H1 (cell line): ENCODE data around the gene PLA2G4E. TPM values are rescaled to one million over a fixed set of nuclear protein-coding genes. Genes with fewer than 3 reads are reported as not detected.

Source experiments
- CTCF ChIA-PET: fragments of 300-600 bp; sonication (Branson Sonifier 250); formaldehyde crosslinking; loops from one replicate; lab custom pipeline; 2021; ENCODE audit not compliant: partially characterized antibody; lab: Charles Lee
- POLR2A ChIA-PET: fragments of 300-600 bp; sonication (Branson Sonifier 250); formaldehyde crosslinking; loops from one replicate; lab custom pipeline; 2021; ENCODE audit warnings: inconsistent platforms; ENCODE audit not compliant: partially characterized antibody; lab: Charles Lee
- DNase-seq, 2 experiments: peaks; one replicate each; pipeline versions ENCODE4 v3.0.0 to v3.0.0-alpha.2; 2010 to 2022; ENCODE audit warnings: low spot score in 2 of 2, low read depth in 1 of 2, mixed read lengths in 1 of 2
- FAIRE-seq: peaks from 2 replicates; lab custom pipeline; 2011; peaks lifted over from hg19 to GRCh38; lab: Jason Lieb, UNC
- H2AFZ ChIP-seq: 2 replicates; pipeline ENCODE4 v1.8.1; 2012; ENCODE audit warnings: low read length, inconsistent platforms
- H2AK5ac ChIP-seq: 2 replicates; pipeline ENCODE4 v1.6.1; 2013; ENCODE audit warnings: low read depth, low read length
- H2BK120ac ChIP-seq: replicated peaks from 2 replicates; pipeline ENCODE3; 2013; ENCODE audit warnings: low read depth, low read length, inconsistent platforms
- H2BK12ac ChIP-seq: 2 replicates; pipeline ENCODE4 v1.6.1; 2013; ENCODE audit warnings: low read depth, low read length
- H2BK15ac ChIP-seq: 2 replicates; pipeline ENCODE4 v1.6.1; 2013; ENCODE audit warnings: low read length
- H2BK20ac ChIP-seq: 2 replicates; pipeline ENCODE4 v1.6.1; 2013; ENCODE audit warnings: low read length
- H2BK5ac ChIP-seq: 2 replicates; pipeline ENCODE4 v1.6.1; 2013; ENCODE audit warnings: low read depth, low read length
- H3K14ac ChIP-seq: 2 replicates; pipeline ENCODE4 v1.6.1; 2013; ENCODE audit warnings: inconsistent platforms; ENCODE audit not compliant: insufficient read length
- H3K18ac ChIP-seq: 2 replicates; pipeline ENCODE4 v1.6.1; 2013; ENCODE audit warnings: low read length; ENCODE audit errors: extremely low read depth
- H3K23ac ChIP-seq: 2 replicates; pipeline ENCODE4 v1.6.1; 2013; ENCODE audit warnings: inconsistent platforms; ENCODE audit not compliant: insufficient read length
- H3K23me2 ChIP-seq: 2 replicates; pipeline ENCODE4 v1.6.1; 2013; ENCODE audit warnings: low read depth, low read length
- H3K27ac ChIP-seq: 2 replicates; pipeline ENCODE4 v1.6.1; 2011; ENCODE audit warnings: low read depth, low read length, inconsistent platforms
- H3K27me3 ChIP-seq, 4 experiments: replicated peaks in 1 of 4; 1 replicate in 1 of 4; 2 replicates in 3 of 4; pipeline versions ENCODE4 v1.6.1 to v1.8.1; 2011 to 2013; ENCODE audit warnings: low read length in 3 of 4, mild to moderate bottlenecking in 3 of 4, inconsistent platforms in 2 of 4, mixed read lengths in 2 of 4, moderate library complexity in 1 of 4; ENCODE audit not compliant: control insufficient read depth in 3 of 4, insufficient read depth in 3 of 4; ENCODE audit errors: extremely low read depth in 1 of 4
- H3K36me3 ChIP-seq, 4 experiments: 2 replicates each; pipeline versions ENCODE4 v1.6.1 to v1.8.1; 2011 to 2013; ENCODE audit warnings: mild to moderate bottlenecking in 4 of 4, low read length in 3 of 4, moderate library complexity in 2 of 4, control low read depth in 1 of 4, inconsistent platforms in 1 of 4; ENCODE audit not compliant: insufficient read depth in 4 of 4, control insufficient read depth in 2 of 4
- H3K4ac ChIP-seq: replicated peaks from 2 replicates; pipeline ENCODE3; 2013; ENCODE audit warnings: low read length, low read depth, mixed read lengths, inconsistent platforms; ENCODE audit not compliant: insufficient read length
- H3K4me1 ChIP-seq, 4 experiments: replicated peaks in 1 of 4; 1 replicate in 1 of 4; 2 replicates in 3 of 4; pipeline versions ENCODE4 v1.6.1 to v1.8.1; 2011 to 2013; ENCODE audit warnings: low read length in 3 of 4, inconsistent platforms in 2 of 4, mixed read lengths in 1 of 4; ENCODE audit not compliant: insufficient read depth in 4 of 4, control insufficient read depth in 3 of 4
- H3K4me2 ChIP-seq, 2 experiments: 2 replicates each; pipeline versions ENCODE4 v1.6.1 to v1.8.1; 2011 to 2013; ENCODE audit warnings: low read depth in 2 of 2, low read length in 2 of 2, control low read depth in 1 of 2, inconsistent platforms in 1 of 2, mild to moderate bottlenecking in 1 of 2; ENCODE audit not compliant: insufficient read depth in 1 of 2
- H3K4me3 ChIP-seq, 4 experiments: fragments of 200-600, 300-600 bp in 1 of 4; sonication (generic), shearing (Covaris generic), sonication (Bioruptor Twin) in 1 of 4; 2 replicates each; pipeline versions ENCODE4 v1.5.1 to v1.8.1; 2011 to 2016; ENCODE audit warnings: low read length in 4 of 4, low read depth in 3 of 4, control low read depth in 2 of 4, inconsistent platforms in 2 of 4, mild to moderate bottlenecking in 2 of 4, mixed read lengths in 1 of 4, moderate library complexity in 1 of 4; ENCODE audit not compliant: insufficient read depth in 2 of 4; ENCODE audit errors: extremely low read depth in 1 of 4
- H3K56ac ChIP-seq: replicated peaks from 2 replicates; pipeline ENCODE3; 2013; ENCODE audit warnings: low read depth, mild to moderate bottlenecking, mixed read lengths, low read length, inconsistent platforms; ENCODE audit not compliant: insufficient read length
- H3K79me1 ChIP-seq: 2 replicates; pipeline ENCODE4 v1.6.1; 2013; ENCODE audit warnings: low read depth, low read length, control low read depth
- H3K79me2 ChIP-seq, 2 experiments: 2 replicates each; pipeline versions ENCODE4 v1.6.1 to v1.8.1; 2012 to 2013; ENCODE audit warnings: low read length in 2 of 2, mild to moderate bottlenecking in 2 of 2, inconsistent platforms in 1 of 2; ENCODE audit not compliant: insufficient read depth in 2 of 2, control insufficient read depth in 1 of 2
- H3K9ac ChIP-seq, 4 experiments: replicated peaks in 1 of 4; 1 replicate in 1 of 4; 2 replicates in 3 of 4; pipeline versions ENCODE4 v1.6.1 to v1.8.1; 2011 to 2013; ENCODE audit warnings: low read depth in 3 of 4, low read length in 3 of 4, control low read depth in 2 of 4, mild to moderate bottlenecking in 2 of 4, moderate library complexity in 2 of 4, inconsistent platforms in 1 of 4; ENCODE audit errors: extremely low read depth in 1 of 4
- H3K9me3 ChIP-seq, 2 experiments: 2 replicates each; pipeline versions ENCODE4 v1.6.1 to v1.8.1; 2012 to 2013; ENCODE audit warnings: mild to moderate bottlenecking in 2 of 2, moderate library complexity in 2 of 2, control low read depth in 1 of 2, inconsistent platforms in 1 of 2, low read depth in 1 of 2, low read length in 1 of 2, mixed read lengths in 1 of 2; ENCODE audit not compliant: insufficient read depth in 2 of 2
- H4K20me1 ChIP-seq, 2 experiments: replicated peaks in 1 of 2; 2 replicates each; pipeline versions ENCODE3 to v1.8.1; 2011 to 2013; ENCODE audit warnings: inconsistent platforms in 2 of 2, low read length in 2 of 2, mild to moderate bottlenecking in 1 of 2; ENCODE audit not compliant: insufficient read depth in 2 of 2, control insufficient read depth in 1 of 2
- H4K5ac ChIP-seq: 2 replicates; pipeline ENCODE4 v1.6.1; 2013; ENCODE audit warnings: low read length, low read depth, mixed read lengths, inconsistent platforms; ENCODE audit not compliant: insufficient read length
- H4K8ac ChIP-seq: 2 replicates; pipeline ENCODE4 v1.8.0; 2013; ENCODE audit warnings: mild to moderate bottlenecking, moderate library complexity, low read length, inconsistent platforms; ENCODE audit not compliant: insufficient read depth; ENCODE audit errors: extremely low read depth
- H4K91ac ChIP-seq: replicated peaks from 2 replicates; pipeline ENCODE3; 2013; ENCODE audit warnings: low read length, mixed read lengths, inconsistent platforms; ENCODE audit not compliant: insufficient read length
- GABPA ChIP-seq: IDR thresholded peaks from 2 replicates; pipeline ENCODE4 v1.6.1; 2011; ENCODE audit warnings: mild to moderate bottlenecking, low read length, moderate library complexity, borderline replicate concordance; ENCODE audit not compliant: insufficient read depth
- KDM5A ChIP-seq: fragments of 200-600 bp; IDR thresholded peaks from 2 replicates; pipeline ENCODE4 v1.7.1; 2012; ENCODE audit warnings: mild to moderate bottlenecking, low read length, inconsistent platforms, mixed read lengths
- RFX5 ChIP-seq: IDR thresholded peaks from 2 replicates; pipeline ENCODE4 v1.6.1; 2011; ENCODE audit warnings: low read depth, low read length, improper control_type of control experiment, borderline replicate concordance
- SIN3A ChIP-seq, 2 experiments: IDR thresholded peaks in 1 of 2; conservative IDR thresholded peaks in 1 of 2; 2 replicates each; pipeline ENCODE4 v1.6.1; 2011 to 2012; ENCODE audit warnings: low read length in 2 of 2, improper control_type of control experiment in 1 of 2, low read depth in 1 of 2, mild to moderate bottlenecking in 1 of 2
- TBP ChIP-seq: IDR thresholded peaks from 2 replicates; pipeline ENCODE4 v1.6.1; 2011; ENCODE audit warnings: low read depth, low read length, improper control_type of control experiment
- WGBS, 2 experiments: shearing (Covaris generic) in 1 of 2; methylation state at CpG; one replicate each; pipeline versions ENCODE4 v1.1.6 to v1.1.7; 2013 to 2015; ENCODE audit warnings: low lambda C conversion rate in 2 of 2, mixed read lengths in 2 of 2, inconsistent platforms in 1 of 2, low coverage in 1 of 2, missing lambda C conversion rate in 1 of 2; ENCODE audit not compliant: insufficient replicate concordance in 2 of 2, insufficient coverage in 1 of 2, insufficient read length in 1 of 2; ENCODE audit errors: extremely low coverage in 1 of 2, missing lambda C conversion rate in 1 of 2; 5-methylcytosine and 5-hydroxymethylcytosine counted together
- polyA plus RNA-seq, 7 experiments: library from polyadenylated mRNA; depleted of rRNA in 3 of 7; stranded (reverse) in 5 of 7; unstranded in 2 of 7; fragments of >200 nt in 5 of 7; fragments of 200-250 nt in 2 of 7; gene quantifications; 1 replicate in 5 of 7; 2 replicates in 1 of 7; 4 replicates in 1 of 7; pipeline versions ENCODE4 v1.2.1 to v1.2.3, GENCODE V29; 2011 to 2013; ENCODE audit warnings: missing spikeins in 2 of 7, mixed read lengths in 2 of 7
- total RNA-seq: library from RNA; stranded (reverse); fragmentation: NEBNext Ultra II Directional; extraction: Animal tissue kit (Norgen Biotek cat#: 25700); gene quantifications from 2 replicates; pipeline ENCODE4 v1.2.1, GENCODE V29; 2021

PLA2G4E gene
- total and polyA plus RNA-seq, 2 of the 8 experiments (the other 6 are each of a cell fraction or from before 2014, with no cell fraction given): 0.03 TPM; not detected in 1

DNA sequence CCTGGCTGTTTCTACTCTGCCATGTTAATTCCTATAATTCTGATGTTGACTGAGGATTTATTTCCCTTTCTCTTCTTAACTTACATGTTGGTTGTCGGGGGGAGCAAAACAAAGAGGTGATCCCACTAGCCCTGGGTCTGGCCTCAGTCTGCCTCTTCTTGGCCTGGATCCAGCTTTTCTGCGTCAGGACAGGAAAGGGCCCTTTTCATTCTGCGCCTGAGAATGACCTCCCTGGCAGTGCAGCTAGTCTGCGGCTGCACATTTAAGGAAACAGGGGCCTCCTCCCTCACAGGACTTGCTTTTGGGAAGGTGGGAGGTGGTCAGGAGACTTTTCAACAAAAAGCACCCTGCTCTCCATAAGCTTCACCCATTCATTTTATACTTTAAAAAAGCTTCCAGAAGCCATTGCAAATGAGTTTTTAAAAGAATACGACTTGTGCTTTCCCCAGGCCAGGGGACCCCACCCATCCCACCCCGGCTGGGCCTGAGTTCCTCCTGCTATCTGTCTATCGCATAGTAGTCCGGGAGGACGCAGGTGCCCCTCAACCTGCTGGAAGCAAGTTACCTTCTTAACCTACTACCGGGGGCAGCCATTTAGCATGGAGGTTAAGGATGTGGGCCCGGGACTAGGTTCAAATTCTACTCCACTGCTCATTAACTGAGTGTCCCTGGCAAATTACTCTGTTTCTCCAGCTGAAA lies 27.2 kb downstream of the PLA2G4E start:
- Histone ChIP-seq H2BK15ac (no peak overlapping the region), H4K20me1 (no peaks in the 10 kb centered on the region), H2BK5ac (no peak overlapping the region), H3K27me3 (no peaks in the 10 kb centered on the region), H3K9ac (no peak overlapping the region), H3K23me2 (no peaks in the 10 kb centered on the region), H3K4me1 (peaks cover 0 to 5% (median 1%) of the 10 kb centered on the region in 4 experiments; a peak in 4 of 7 replicates), H2BK120ac (no peak overlapping the region), H3K79me1 (no peaks in the 10 kb centered on the region), H3K4me3 (no peak overlapping the region), H3K14ac (no peak overlapping the region), H3K56ac (no peak overlapping the region), H4K5ac (no peak overlapping the region), H3K9me3 (no peaks in the 10 kb centered on the region), H3K27ac (no peak overlapping the region), H4K91ac (no peak overlapping the region), H3K23ac (no peak overlapping the region), H4K8ac (no peak overlapping the region), H3K36me3 (no peaks in the 10 kb centered on the region), H3K79me2 (no peaks in the 10 kb centered on the region), H2BK12ac (no peak overlapping the region), H2AK5ac (no peak overlapping the region), H3K18ac (no peak overlapping the region), H3K4me2 (no peak overlapping the region), H2AFZ (peak overlapping the region; percentile 44; the same call in 1 of the 2 replicates), H2BK20ac (no peak overlapping the region), H3K4ac (no peak overlapping the region)
- no peak for DNase-seq
- no peak for FAIRE-seq
- 85% methylated on average over 11 of the region's 11 CpGs; no CpG with 5 or more reads in 1 of the 2 experiments for WGBS, 2 experiments
- ChIA-PET CTCF (interaction anchor here (1.1 to 16.4 kb wide), 7 partner anchors 10 to 140 kb away, joined by 3 to 252 read pairs (median 34); no protein-coding TSS in a partner anchor), POLR2A (no interaction called here)
- TF ChIP-seq RFX5: no peak
- TF ChIP-seq TBP: no peak
- TF ChIP-seq KDM5A: no peak
- TF ChIP-seq SIN3A (conservative IDR thresholded peaks at IDR 0.05 in 1 of 2, IDR thresholded peaks at IDR 0.05 in 1 of 2; ENCODE audit: low read depth in 1 of 2, low read length in 2 of 2): no peak
- no peak for TF ChIP-seq GABPA
